UCSD-AML1 (cell line): ENCODE results near the gene PDLIM5.
A peak's percentile ranks its signal among the peaks of the same experiment; 100 is the strongest.

ENCODE experiments used
- DNase-seq: peaks from one replicate; lab custom pipeline; 2025; ENCODE audit not compliant: unreplicated experiment; lab: John Stamatoyannopoulos, UW

PDLIM5 gene

DNA sequence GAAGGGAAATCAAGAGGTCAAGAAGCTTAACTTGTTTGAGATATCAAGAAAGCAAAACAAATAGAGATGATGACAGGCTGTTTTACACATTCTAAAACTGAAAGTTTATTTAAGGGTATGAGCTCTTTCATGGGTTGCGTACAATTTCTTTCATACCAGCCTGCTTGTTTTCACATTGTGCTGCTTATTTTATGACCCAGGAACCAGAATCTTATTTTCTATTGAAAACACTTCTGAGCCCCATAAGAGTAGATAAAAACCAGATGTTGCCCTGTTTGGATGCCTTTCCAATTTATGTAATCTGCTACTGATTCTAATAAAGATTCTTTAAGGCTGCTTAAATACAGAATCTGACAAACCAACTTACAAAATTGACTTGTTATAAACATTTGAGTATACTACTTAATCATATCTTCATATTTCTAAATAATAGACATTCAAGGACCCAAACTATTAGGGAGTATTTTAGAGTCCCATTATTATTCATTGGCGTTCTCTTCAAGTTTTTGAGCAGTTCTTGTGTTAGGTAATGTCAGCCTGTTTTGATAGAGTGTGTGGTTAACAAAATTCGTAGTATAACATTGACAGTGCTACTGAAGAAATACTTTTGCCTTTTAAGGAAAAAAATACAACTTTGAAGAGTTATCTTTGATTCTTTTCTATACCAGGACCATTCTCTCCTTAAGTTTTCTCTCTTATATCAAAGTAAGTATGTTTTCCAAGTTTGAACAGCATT is 74.4 kb downstream of the PDLIM5 start:
- DNase-seq: no peak

GRCh38 chr4:94527556-94528233 is 76.0 kb downstream of the PDLIM5 start:
- DNase-seq: no peak

- no peak for DNase-seq
These were observed 77.2 kb downstream of the PDLIM5 start for GRCh38 chr4:94528792-94529451.

DNA sequence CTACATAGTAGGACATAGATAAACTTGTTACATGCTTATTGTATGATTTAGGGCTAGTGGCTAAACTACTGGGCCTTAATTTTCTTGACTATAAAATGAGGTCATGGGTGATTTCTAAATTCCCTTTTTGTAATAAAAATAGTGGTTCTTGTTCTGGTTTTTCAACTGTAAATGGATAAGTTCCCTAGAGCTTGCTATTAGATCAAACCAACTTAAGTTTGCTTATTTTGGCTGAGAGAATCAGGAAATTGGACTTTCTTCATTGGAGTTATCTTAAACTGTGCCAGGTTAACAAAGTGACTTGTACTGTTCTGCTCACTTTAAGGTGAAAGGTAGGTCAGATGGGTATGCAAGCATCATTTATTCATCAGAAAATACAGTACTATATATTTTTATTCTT is 78.3 kb downstream of the PDLIM5 start:
- DNase-seq: no peak

DNA sequence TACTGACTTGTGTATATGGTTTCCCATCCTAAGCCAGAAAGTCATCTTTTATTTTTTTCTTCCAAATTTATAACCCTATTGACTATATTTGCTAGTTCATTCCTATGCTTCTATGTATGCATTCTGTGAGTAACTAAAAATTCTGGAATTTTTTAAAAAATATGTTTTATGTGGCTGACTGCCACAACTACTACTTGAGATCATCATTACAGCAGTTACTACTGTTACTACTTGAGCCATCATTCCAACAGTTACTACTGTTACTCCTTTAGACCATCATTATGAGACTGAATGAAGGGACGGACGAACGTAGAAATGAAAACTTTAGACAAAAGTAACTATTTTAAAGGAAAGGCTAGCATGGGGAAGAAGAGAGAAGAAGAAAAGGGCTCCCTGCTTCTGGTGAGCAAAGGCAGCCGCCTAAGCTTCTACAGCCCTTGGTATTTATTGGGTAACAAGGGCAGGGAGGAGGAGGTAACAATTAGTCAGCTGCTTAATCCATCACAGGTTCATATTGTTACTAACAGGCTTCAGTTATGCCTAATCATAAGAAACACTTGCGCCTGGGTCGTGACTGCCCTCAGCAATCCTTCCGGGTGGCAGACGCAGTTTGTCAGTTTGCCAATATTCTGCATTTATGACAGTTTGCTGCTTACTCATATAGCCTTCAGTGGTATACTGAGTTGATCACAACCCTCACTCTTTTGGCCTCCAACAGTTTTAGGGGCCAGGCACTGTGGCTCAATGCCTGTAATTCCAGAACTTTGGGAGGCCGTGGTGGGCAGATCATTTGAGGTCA is 80.4 kb downstream of the PDLIM5 start:
- DNase-seq: no peak

GRCh38 chr4:94533405-94534223 is 81.9 kb downstream of the PDLIM5 start:
- DNase-seq: no peak

DNA sequence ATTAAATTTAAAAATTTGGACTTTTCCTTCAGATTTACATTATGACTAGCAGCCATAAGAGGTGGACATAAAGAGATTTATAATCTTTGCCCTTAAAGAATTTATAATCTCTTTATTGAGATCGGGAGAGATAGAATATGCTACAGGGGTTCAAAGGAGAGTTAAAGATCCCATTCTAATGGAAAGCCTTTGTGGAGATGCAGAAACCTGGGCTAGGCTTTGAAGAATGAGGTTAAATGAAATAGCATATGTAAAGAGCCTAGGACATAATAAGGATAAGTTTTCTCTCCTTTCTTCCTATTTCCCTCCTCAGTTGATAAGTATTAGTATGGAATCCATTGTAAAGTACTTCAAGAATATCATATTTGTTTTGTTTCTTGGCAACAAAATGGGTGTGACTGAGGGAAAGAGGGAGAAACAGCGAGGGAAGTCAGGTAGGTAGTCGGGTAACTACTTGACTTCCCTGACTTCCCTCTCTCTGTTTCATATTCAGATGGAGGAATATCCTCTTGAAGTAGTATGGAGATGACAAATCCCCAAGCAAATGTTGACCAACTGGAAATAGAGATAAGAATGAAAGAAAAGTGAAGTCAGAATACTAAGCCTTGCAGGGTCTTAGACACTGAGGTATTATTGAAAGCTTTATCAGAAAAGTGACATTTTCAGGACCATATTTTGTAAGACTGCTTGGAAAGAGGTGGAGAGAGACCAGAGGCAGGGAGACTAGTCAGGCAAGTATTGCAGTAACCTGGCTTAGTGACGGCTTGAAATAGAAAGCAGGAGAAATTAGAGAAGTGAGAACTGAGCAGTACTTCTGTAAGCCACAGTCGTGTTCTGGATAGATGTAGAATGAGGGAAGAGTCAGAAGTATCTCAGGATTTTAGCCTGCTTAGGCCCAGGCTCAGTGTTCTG is 82.9 kb downstream of the PDLIM5 start:
- no peak for DNase-seq

DNA sequence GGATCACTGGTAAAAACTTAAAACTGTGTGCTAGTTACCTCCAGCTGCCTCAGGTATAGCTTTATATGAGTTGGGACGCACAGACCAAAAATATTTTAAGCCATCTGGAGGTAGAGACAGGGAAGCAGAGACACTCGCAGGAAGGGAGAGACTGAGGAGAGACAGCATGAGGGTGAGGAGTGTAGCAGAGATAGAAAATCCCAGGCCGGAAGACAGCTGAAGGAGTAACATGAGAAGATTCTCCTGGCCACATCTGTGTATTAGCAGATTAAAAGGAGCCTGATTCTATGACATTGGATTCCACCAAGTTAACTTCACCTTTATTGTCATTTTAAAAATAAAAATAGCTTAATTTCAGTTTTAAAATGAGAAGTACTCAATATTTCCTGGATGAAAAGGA is 84.3 kb downstream of the PDLIM5 start:
- no peak for DNase-seq

DNA sequence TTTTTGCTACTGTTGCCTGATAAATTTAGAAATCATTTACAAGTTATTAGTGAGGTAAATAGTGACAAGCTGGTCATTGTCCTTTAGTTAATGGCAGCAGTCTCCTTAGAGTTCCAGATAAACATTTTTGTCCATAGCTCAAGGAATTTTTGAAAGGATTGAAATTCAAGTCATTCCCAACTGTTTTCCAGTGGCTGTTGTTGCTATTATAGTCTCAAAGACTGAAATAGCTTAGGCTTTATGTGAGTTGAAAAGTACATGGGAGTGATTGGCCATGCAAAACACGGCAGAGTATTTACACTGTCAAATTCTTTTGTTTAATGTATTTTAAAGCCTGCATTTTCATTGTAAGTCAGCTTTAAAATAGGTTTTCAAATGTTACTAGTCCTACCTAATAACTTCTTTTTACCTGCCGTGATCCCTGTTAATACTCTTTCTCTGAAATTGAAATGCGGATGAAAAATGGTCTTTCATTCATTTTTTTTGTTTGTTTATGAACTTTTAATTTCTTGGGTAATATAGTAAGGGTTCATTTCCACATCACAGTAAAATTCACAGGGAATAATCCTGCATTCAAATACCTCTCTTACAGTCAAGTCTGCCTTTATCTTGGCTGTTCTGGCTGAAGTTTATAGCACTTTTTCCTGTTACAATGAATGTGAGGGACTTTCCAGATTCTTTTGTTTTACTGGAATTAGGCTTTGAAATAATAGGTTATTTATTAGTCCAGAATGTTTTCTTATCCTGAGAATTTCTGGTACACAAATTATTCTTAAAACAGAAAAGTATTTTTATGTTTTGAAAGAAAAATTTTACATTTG is 85.1 kb downstream of the PDLIM5 start:
- DNase-seq: no peak

DNA sequence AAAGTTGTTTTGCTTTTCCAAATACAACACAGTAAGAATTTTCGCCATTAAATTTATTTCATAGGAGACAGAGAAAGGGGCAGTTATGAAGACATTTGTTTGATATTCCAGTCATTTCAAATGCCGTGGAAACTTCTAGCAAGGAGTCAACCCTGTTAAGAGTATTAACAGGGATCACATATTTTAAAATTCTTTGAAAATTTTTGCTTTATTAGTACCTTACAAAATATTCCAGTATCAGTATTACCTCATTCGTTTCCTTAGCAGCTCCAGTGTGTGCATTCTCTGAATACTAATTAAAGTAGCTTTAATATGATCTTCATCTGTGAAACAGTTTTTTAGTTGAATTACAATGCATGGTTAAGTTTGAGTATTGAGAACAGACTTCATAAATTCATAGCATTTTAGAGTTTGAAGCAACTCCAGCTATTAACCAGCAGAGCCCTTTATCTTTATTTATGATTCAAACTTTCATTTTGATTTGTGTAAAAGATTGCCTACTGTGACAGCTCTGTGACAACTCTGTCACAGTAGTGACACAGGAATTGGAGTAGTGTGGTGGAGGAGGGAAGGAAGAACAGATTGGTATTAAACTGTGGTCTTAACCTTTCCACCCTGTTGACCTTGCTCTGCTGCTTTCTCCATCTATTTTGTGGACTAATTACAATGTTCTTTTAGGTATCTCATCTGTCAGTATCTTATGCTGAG is 86.3 kb downstream of the PDLIM5 start:
- no peak for DNase-seq

- no peak for DNase-seq
These were observed 88.7 kb downstream of the PDLIM5 start for GRCh38 chr4:94540476-94540875.

- DNase-seq: no peak
These were observed 93.1 kb downstream of the PDLIM5 start for GRCh38 chr4:94544811-94545210.

GRCh38 chr4:94545296-94545695 is 93.6 kb downstream of the PDLIM5 start:
- no peak for DNase-seq

DNA sequence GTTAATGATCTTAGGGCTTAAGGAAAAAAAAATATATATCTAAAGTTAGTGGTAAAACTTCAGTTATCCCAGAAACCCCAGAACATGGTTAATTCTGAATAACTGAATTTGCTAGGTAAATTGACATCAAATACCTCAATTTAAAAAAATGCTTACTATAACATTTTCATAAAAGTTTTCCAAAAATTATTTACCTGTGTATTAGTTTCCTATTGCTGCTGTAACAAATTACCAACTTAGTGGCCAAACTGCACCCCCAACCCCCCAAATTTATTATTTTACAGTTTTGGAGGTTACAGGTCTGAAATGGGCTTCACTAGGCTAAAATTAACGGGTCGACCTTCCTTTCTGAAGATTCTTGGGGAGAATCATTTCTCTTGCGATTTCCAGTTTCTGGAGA is 95.2 kb downstream of the PDLIM5 start:
- DNase-seq: no peak

GRCh38 chr4:94548571-94548970 is 96.8 kb downstream of the PDLIM5 start:
- peak; percentile 12 for DNase-seq

- no peak for DNase-seq
These were observed 98.6 kb downstream of the PDLIM5 start for GRCh38 chr4:94550352-94550751.

DNA sequence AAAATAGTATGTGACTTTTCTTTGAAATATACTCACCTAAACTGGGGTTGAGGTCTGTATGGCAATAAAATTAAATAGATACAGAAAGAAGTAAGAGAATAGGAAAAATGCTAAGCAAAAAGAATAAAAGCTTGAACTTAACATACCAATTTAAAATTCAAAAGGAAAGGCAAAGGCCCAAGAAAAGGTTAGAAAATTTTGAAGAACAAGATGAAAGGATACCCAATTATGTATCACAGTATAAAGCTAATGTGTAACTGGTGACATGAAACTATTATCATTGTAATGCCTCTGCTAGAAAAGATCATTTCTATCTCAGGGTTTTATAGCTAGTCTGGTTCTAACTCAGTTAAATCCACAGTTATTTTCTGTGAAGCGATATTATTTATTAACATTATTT is 99.1 kb downstream of the PDLIM5 start:
- DNase-seq: no peak
